ENCODE measurements around the gene MORF4L2.

The MORF4L2 gene

GRCh38 chrX:103704863-103705262, 18.4 kb upstream of the MORF4L2 start:
- TF ChIP-seq, protein P1, sequence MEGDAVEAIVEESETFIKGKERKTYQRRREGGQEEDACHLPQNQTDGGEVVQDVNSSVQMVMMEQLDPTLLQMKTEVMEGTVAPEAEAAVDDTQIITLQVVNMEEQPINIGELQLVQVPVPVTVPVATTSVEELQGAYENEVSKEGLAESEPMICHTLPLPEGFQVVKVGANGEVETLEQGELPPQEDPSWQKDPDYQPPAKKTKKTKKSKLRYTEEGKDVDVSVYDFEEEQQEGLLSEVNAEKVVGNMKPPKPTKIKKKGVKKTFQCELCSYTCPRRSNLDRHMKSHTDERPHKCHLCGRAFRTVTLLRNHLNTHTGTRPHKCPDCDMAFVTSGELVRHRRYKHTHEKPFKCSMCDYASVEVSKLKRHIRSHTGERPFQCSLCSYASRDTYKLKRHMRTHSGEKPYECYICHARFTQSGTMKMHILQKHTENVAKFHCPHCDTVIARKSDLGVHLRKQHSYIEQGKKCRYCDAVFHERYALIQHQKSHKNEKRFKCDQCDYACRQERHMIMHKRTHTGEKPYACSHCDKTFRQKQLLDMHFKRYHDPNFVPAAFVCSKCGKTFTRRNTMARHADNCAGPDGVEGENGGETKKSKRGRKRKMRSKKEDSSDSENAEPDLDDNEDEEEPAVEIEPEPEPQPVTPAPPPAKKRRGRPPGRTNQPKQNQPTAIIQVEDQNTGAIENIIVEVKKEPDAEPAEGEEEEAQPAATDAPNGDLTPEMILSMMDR (IDR thresholded peaks at IDR 0.05; ENCODE audit: control extremely low read depth, extremely low read depth, low read depth, missing control alignments) = no peak
- CTCF ChIA-PET = no interaction called here

DNA sequence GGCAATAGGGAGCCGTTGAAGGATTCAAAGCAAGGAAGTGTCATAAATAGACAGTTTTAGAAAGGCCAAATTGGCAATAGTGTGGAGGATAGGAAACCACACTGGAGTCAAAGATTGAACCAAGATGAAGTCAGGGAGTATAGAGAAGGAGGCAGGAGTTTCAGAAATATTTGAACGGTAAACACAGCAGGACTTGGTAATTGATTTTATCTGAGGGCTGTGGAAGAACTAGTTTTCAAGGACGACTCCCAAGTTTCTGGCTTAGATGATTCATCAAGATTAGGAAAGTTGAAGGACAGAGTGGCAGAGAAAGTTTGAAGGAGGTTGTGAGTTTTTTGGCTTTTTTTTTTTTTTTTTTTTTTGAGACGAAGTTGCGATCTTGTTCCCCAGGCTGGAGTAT, 12.7 kb upstream of the MORF4L2 start:
- TF ChIP-seq, protein P1 (IDR thresholded peaks at IDR 0.05; ENCODE audit: control extremely low read depth, extremely low read depth, low read depth, missing control alignments) = no peak
- POLR2A ChIA-PET = no interaction called here
- no peak for DNase-seq (ENCODE audit: extremely low spot score)
- CTCF ChIA-PET = no interaction called here

More at GRCh38 chrX:103704863-103705262, 18.4 kb upstream of the MORF4L2 start:
- POLR2A ChIA-PET = no interaction called here
- no peak for DNase-seq (ENCODE audit: extremely low spot score)

- ChIA-PET POLR2A (interaction anchor here (0.6 kb wide), 1 partner anchor 68 kb away, joined by 5 read pairs; no protein-coding TSS in a partner anchor), CTCF (no interaction called here)
- TF ChIP-seq, protein P1 (IDR thresholded peaks at IDR 0.05; ENCODE audit: control extremely low read depth, extremely low read depth, low read depth, missing control alignments) = no peak
- DNase-seq (ENCODE audit: extremely low spot score) = no peak
Measured at GRCh38 chrX:103697687-103698086, 11.2 kb upstream of the MORF4L2 start.

GRCh38 chrX:103691059-103691458, 4.6 kb upstream of the MORF4L2 start:
- DNase-seq (ENCODE audit: extremely low spot score) = no peak
- TF ChIP-seq, protein P1 (IDR thresholded peaks at IDR 0.05; ENCODE audit: control extremely low read depth, extremely low read depth, low read depth, missing control alignments) = no peak
- CTCF ChIA-PET = interaction anchor here (1.1 to 1.8 kb wide), 3 partner anchors 12 to 133 kb away, joined by 3 to 7 read pairs (median 3); partner anchors contain the start of gene TMEM31
- POLR2A ChIA-PET = interaction anchor here (0.6 kb wide), 1 partner anchor 152 kb away, joined by 8 read pairs; no protein-coding TSS in a partner anchor

- ChIA-PET CTCF (interaction anchor here (0.6 kb wide), 1 partner anchor 68 kb away, joined by 3 read pairs; no protein-coding TSS in a partner anchor), POLR2A (no interaction called here)
- TF ChIP-seq, protein P1 (IDR thresholded peaks at IDR 0.05; ENCODE audit: control extremely low read depth, extremely low read depth, low read depth, missing control alignments) = peak; percentile 54
- peak; percentile 24 for DNase-seq (ENCODE audit: extremely low spot score)
Measured at GRCh38 chrX:103688946-103689345, 2.4 kb upstream of the MORF4L2 start.

DNA sequence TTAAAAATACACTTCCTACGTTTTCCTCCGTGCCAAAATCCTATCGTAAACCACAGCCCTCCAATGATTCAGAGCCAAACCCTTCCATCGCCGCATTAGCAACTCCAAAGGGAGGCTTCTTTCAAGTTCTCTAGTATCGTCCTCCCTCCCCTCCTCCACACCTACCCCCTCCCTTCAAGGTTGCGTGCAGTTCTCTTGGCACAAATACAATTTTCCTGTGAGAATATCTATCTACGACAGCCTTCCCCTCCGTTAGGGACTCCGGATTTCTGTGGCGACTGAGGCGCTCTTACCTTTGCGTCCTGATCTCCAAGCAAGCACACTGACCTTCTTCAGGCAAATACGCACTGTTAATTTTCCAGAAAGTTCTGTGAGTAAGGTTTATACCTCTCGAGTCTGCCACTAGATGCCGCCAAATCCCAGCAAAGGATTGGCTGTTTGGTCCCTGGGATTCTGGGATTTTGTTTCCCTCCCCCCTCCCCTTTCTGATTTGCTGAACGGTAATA, 1.2 kb upstream of the MORF4L2 start:
- TF ChIP-seq, protein P1 (IDR thresholded peaks at IDR 0.05; ENCODE audit: control extremely low read depth, extremely low read depth, low read depth, missing control alignments) = peak; percentile 47
- DNase-seq (ENCODE audit: extremely low spot score) = peak; percentile 13
- ChIA-PET CTCF (interaction anchor here (1.2 kb wide), 1 partner anchor 24 kb away, joined by 5 read pairs; no protein-coding TSS in a partner anchor), POLR2A (interaction anchor here (0.7 to 1.0 kb wide), 3 partner anchors 128 to 1105 kb away, joined by 4 to 8 read pairs (median 7); no protein-coding TSS in a partner anchor)

Measured in GM10248 (cell line).